HepG2 (cell line): ENCODE results near the gene FLOT2. TPM values are rescaled to one million over a fixed set of nuclear protein-coding genes. Genes with fewer than 3 reads are reported as not detected.

Source experiments
- AFF4 ChIP-seq: sonication (generic); formaldehyde crosslinking; IDR thresholded peaks from 2 replicates; pipeline ENCODE4 v1.4.0; 2020; ENCODE audit warnings: missing genetic modification reagents
- NCOA1 ChIP-seq: sonication (generic); formaldehyde crosslinking; IDR thresholded peaks from 2 replicates; pipeline ENCODE4 v1.9.0; 2021; ENCODE audit warnings: missing genetic modification reagents
- NRL ChIP-seq: sonication (generic); formaldehyde crosslinking; IDR thresholded peaks from 2 replicates; pipeline ENCODE4 v1.5.0; 2020; ENCODE audit warnings: missing genetic modification reagents, mild to moderate bottlenecking, moderate library complexity, borderline replicate concordance
- RFXANK ChIP-seq: IDR thresholded peaks from 2 replicates; pipeline ENCODE4 v1.6.1; 2016
- TAF15 ChIP-seq: fragments of 200-400 bp; formaldehyde crosslinking; IDR thresholded peaks from one replicate; pipeline ENCODE4 v1.6.1; 2018; ENCODE audit warnings: mild to moderate bottlenecking, low read depth, low read length; ENCODE audit not compliant: poor library complexity, severe bottlenecking
- ZNF281 ChIP-seq: sonication (generic); formaldehyde crosslinking; IDR thresholded peaks from 2 replicates; pipeline ENCODE4 v1.4.0; 2020; ENCODE audit warnings: missing genetic modification reagents, borderline replicate concordance
- ZNF772 ChIP-seq: sonication (generic); formaldehyde crosslinking; IDR thresholded peaks from 2 replicates; pipeline ENCODE4 v1.5.0; 2020; ENCODE audit warnings: mild to moderate bottlenecking, missing genetic modification reagents
- polyA plus RNA-seq, 8 experiments: library from polyadenylated mRNA; depleted of rRNA in 3 of 8; stranded (reverse) in 7 of 8; unstranded in 1 of 8; fragments of >200 nt; fragmentation: Illumina TruSeq in 4 of 8; extraction: Trizol in 4 of 8; gene quantifications; 2 replicates each; pipeline versions ENCODE4 v1.2.1 to v1.2.3, GENCODE V29; 2011 to 2016; ENCODE audit warnings: low read depth in 4 of 8, missing spikeins in 1 of 8, mixed read lengths in 1 of 8; ENCODE audit not compliant: insufficient read depth in 1 of 8
- total RNA-seq, 5 experiments: library from RNA; depleted of rRNA; stranded (reverse); fragments of >200 nt; fragmentation: Illumina TruSeq; extraction: Trizol; gene quantifications; 2 replicates each; pipeline ENCODE4 v1.2.3, GENCODE V29; 2016; ENCODE audit warnings: low read depth in 1 of 5

Gene FLOT2
- total and polyA plus RNA-seq, 2 of the 13 experiments (the other 11 are each of a cell fraction or from before 2014, with no cell fraction given) = 54.3 to 54.5 TPM

GRCh38 chr17:28901866-28902818, 4.6 kb upstream of the FLOT2 start (continued):
- no peak for TF ChIP-seq AFF4 (CRISPR knock-in tag)
- TF ChIP-seq ZNF281 (CRISPR knock-in tag) = peak; percentile 88
- 0 out of 2 replicates have a peak, but pooled peaks have one; percentile 16 for TF ChIP-seq RFXANK
- TF ChIP-seq NCOA1 (CRISPR knock-in tag) = no peak
- no peak; the same call in 1 of the 2 replicates for TF ChIP-seq ZNF772 (CRISPR knock-in tag)
- TF ChIP-seq NRL (CRISPR knock-in tag) = no peak
- TF ChIP-seq TAF15 = peak; percentile 70
